GM23338 (cell line): Measurements from ENCODE around the gene MKRN2OS. TPM values are rescaled to one million over a fixed set of nuclear protein-coding genes. Genes with fewer than 3 reads are reported as not detected.

Experiments used
- ATAC-seq: fragments of 200-7000 bp; cut with Tn5 transposase; 3 replicates; pipeline ENCODE4 v1.9.1; 2020
- DNase-seq: peaks from one replicate; pipeline ENCODE4 v3.0.0-alpha.2; 2015; ENCODE audit warnings: low spot score
- H2AFZ ChIP-seq: fragments of 200-600 bp; sonication (generic); 2 replicates; pipeline ENCODE4 v1.8.0; 2016; ENCODE audit warnings: antibody characterized with exemption, mild to moderate bottlenecking, moderate library complexity
- H3F3A ChIP-seq: fragments of 200-600 bp; sonication (generic); replicated peaks from 2 replicates; pipeline ENCODE4 v1.8.0; 2017; ENCODE audit warnings: antibody characterized with exemption, mixed run types, low read depth
- H3K27ac ChIP-seq: fragments of 200-600 bp; sonication (generic); 2 replicates; pipeline ENCODE4 v1.6.1; 2016; ENCODE audit warnings: low read depth
- H3K27me3 ChIP-seq: fragments of 200-600 bp; sonication (generic); 2 replicates; pipeline ENCODE4 v1.8.0; 2016; ENCODE audit warnings: mild to moderate bottlenecking, mixed run types, moderate library complexity; ENCODE audit not compliant: insufficient read depth
- H3K36me3 ChIP-seq: fragments of 200-600 bp; sonication (generic); 2 replicates; pipeline ENCODE4 v1.8.0; 2016; ENCODE audit warnings: mild to moderate bottlenecking; ENCODE audit not compliant: insufficient read depth
- H3K4me1 ChIP-seq: fragments of 200-600 bp; sonication (generic); 2 replicates; pipeline ENCODE4 v1.8.0; 2016; ENCODE audit warnings: mild to moderate bottlenecking, moderate library complexity; ENCODE audit not compliant: insufficient read depth
- H3K4me2 ChIP-seq: fragments of 200-600 bp; sonication (generic); 2 replicates; pipeline ENCODE4 v1.7.1; 2017; ENCODE audit warnings: mixed run types
- H3K4me3 ChIP-seq: fragments of 200-600 bp; sonication (generic); 2 replicates; pipeline ENCODE4 v1.6.1; 2016; ENCODE audit warnings: mixed run types
- H3K79me2 ChIP-seq: fragments of 200-600 bp; sonication (generic); replicated peaks from 2 replicates; pipeline ENCODE4 v1.8.0; 2017; ENCODE audit warnings: mild to moderate bottlenecking; ENCODE audit not compliant: insufficient read depth
- H3K9me2 ChIP-seq: fragments of 200-600 bp; sonication (generic); 2 replicates; pipeline ENCODE4 v1.8.0; 2017; ENCODE audit not compliant: insufficient read depth
- H4K20me1 ChIP-seq: fragments of 200-600 bp; sonication (generic); replicated peaks from 2 replicates; pipeline ENCODE4 v1.8.0; 2017; ENCODE audit warnings: mild to moderate bottlenecking; ENCODE audit not compliant: insufficient read depth
- H3K27ac Mint-ChIP-seq: 2 replicates; pipeline ENCODE4 v1.8.0; 2020; ENCODE audit warnings: inconsistent platforms, mild to moderate bottlenecking, moderate library complexity, mixed read lengths
- H3K27me3 Mint-ChIP-seq: 3 replicates; pipeline ENCODE4 v1.8.0; 2022; ENCODE audit warnings: low read depth, mild to moderate bottlenecking, moderate library complexity, mixed read lengths, inconsistent platforms; ENCODE audit not compliant: insufficient read depth, poor library complexity
- H3K36me3 Mint-ChIP-seq: 3 replicates; pipeline ENCODE4 v1.8.0; 2021; ENCODE audit warnings: low read depth, mild to moderate bottlenecking, inconsistent platforms, moderate library complexity, mixed read lengths
- H3K4me1 Mint-ChIP-seq: 3 replicates; pipeline ENCODE4 v1.8.0; 2020; ENCODE audit warnings: mild to moderate bottlenecking, inconsistent platforms, mixed read lengths
- H3K4me3 Mint-ChIP-seq: 3 replicates; pipeline ENCODE4 v1.8.0; 2021; ENCODE audit warnings: moderate library complexity, mild to moderate bottlenecking, inconsistent platforms, mixed read lengths
- H3K9me3 Mint-ChIP-seq: 3 replicates; pipeline ENCODE4 v1.8.0; 2020; ENCODE audit warnings: moderate library complexity, mild to moderate bottlenecking, inconsistent platforms, mixed read lengths
- CREB1 ChIP-seq: fragments of 250-450 bp; sonication (Bioruptor Pico); IDR thresholded peaks from 2 replicates; pipeline ENCODE4 v1.5.0; 2020; ENCODE audit warnings: low read depth, mild to moderate bottlenecking, moderate library complexity
- CTCF ChIP-seq, 2 experiments: fragments of 200-600 bp in 1 of 2; sonication (generic) in 1 of 2; conservative IDR thresholded peaks; 2 replicates each; pipeline versions ENCODE4 v1.5.1 to v1.6.1; 2016 to 2017; ENCODE audit warnings: antibody characterized with exemption in 2 of 2, low read depth in 2 of 2, mild to moderate bottlenecking in 2 of 2, moderate library complexity in 1 of 2
- ETS1 ChIP-seq: IDR thresholded peaks from 2 replicates; pipeline ENCODE4 v1.6.1; 2016; ENCODE audit warnings: antibody characterized with exemption
- EZH2 ChIP-seq: fragments of 200-600 bp; sonication (generic); IDR thresholded peaks from one replicate; pipeline ENCODE4 v1.8.0; 2017; ENCODE audit warnings: antibody characterized with exemption, mild to moderate bottlenecking, low read depth; ENCODE audit not compliant: unreplicated experiment
- EZH2phosphoT487 ChIP-seq: fragments of 200-600 bp; sonication (generic); IDR thresholded peaks from one replicate; pipeline ENCODE4 v1.8.1; 2018; ENCODE audit warnings: antibody characterized with exemption; ENCODE audit not compliant: unreplicated experiment
- JUNB ChIP-seq: IDR thresholded peaks from one replicate; pipeline ENCODE4 v1.6.1; 2016; ENCODE audit warnings: antibody characterized with exemption; ENCODE audit not compliant: unreplicated experiment
- NANOG ChIP-seq: IDR thresholded peaks from 2 replicates; pipeline ENCODE4 v1.6.1; 2016; ENCODE audit warnings: antibody characterized with exemption, borderline replicate concordance
- POLR2AphosphoS5 ChIP-seq: IDR thresholded peaks from 2 replicates; pipeline ENCODE4 v1.6.1; 2016; ENCODE audit warnings: antibody characterized with exemption, low read depth
- REST ChIP-seq: IDR thresholded peaks from one replicate; pipeline ENCODE4 v1.6.1; 2018; ENCODE audit warnings: antibody characterized with exemption; ENCODE audit not compliant: unreplicated experiment
- STAT1 ChIP-seq: IDR thresholded peaks from one replicate; pipeline ENCODE4 v1.6.1; 2016; ENCODE audit warnings: antibody characterized with exemption; ENCODE audit not compliant: unreplicated experiment
- ZNF114 ChIP-seq: fragments of 250-450 bp; sonication (Bioruptor Pico); IDR thresholded peaks from 2 replicates; pipeline ENCODE4 v1.5.0; 2020; ENCODE audit warnings: mild to moderate bottlenecking, moderate library complexity
- ZNF331 ChIP-seq: fragments of 250-450 bp; sonication (Bioruptor Pico); IDR thresholded peaks from 2 replicates; pipeline ENCODE4 v1.5.0; 2020; ENCODE audit warnings: low read depth, mild to moderate bottlenecking, moderate library complexity
- ZNF462 ChIP-seq: fragments of 250-450 bp; sonication (Bioruptor Pico); IDR thresholded peaks from 2 replicates; pipeline ENCODE4 v1.5.0; 2020; ENCODE audit warnings: mild to moderate bottlenecking, moderate library complexity
- polyA plus RNA-seq: library from polyadenylated mRNA; unstranded; fragments of >200 nt; fragmentation: Nextera tagmentation; extraction: Ambion mirVana; gene quantifications from 2 replicates; pipeline ENCODE4 v1.2.1, GENCODE V29; 2016
- total RNA-seq: library from RNA; depleted of rRNA; stranded (reverse); fragments of >200 nt; shearing (Covaris generic); gene quantifications from 2 replicates; pipeline ENCODE4 v1.2.3, GENCODE V29; 2014

The MKRN2OS gene
- total and polyA plus RNA-seq, 2 experiments from 2014 or later = 0.55 TPM; not detected in 1

GRCh38 chr3:12591997-12592715 lies 46.9 kb upstream of the MKRN2OS start:
- peaks cover 23% of the 10 kb centered on the region for H3K36me3 ChIP-seq
- H3K9me2 ChIP-seq = no peaks in the 10 kb centered on the region
- no peak overlapping the region; the same call in 1 of the 2 replicates for H3K27ac Mint-ChIP-seq
- H3K27me3 ChIP-seq = no peaks in the 10 kb centered on the region
- no peaks in the 10 kb centered on the region for H3K4me1 ChIP-seq
- H3K9me3 Mint-ChIP-seq = peaks cover 3% of the 10 kb centered on the region; the same call in 1 of the 3 replicates
- ATAC-seq (no peak), DNase-seq (no peak)
- no peak overlapping the region for H2AFZ ChIP-seq
- no peak overlapping the region for H3K4me3 ChIP-seq
- H3K4me2 ChIP-seq = no peak overlapping the region
- H3K27me3 Mint-ChIP-seq = peaks cover 5% of the 10 kb centered on the region
- no peaks in the 10 kb centered on the region; the same call in 1 of the 2 replicates for H3K79me2 ChIP-seq
- TF ChIP-seq POLR2AphosphoS5 (no peak), JUNB (no peak), CREB1 (CRISPR knock-in tag) (no peak), REST (no peak), STAT1 (no peak), ETS1 (no peak), ZNF462 (CRISPR knock-in tag) (no peak), ZNF331 (CRISPR knock-in tag) (no peak), EZH2phosphoT487 (no peak), CTCF (conservative IDR thresholded peaks at IDR 0.05; ENCODE audit: low read depth in 2 of 2) (no peak), ZNF114 (CRISPR knock-in tag) (no peak), EZH2 (no peak), NANOG (no peak)
- H3K4me1 Mint-ChIP-seq = no peaks in the 10 kb centered on the region; the same call in 2 of the 3 replicates
- H3K36me3 Mint-ChIP-seq = peaks cover 69% of the 10 kb centered on the region
- no peak overlapping the region for H3K27ac ChIP-seq
- H4K20me1 ChIP-seq = 0 out of 2 replicates have a peak, but pooled peaks cover 8% of the 10 kb centered on the region
- H3K4me3 Mint-ChIP-seq = no peak overlapping the region
- H3F3A ChIP-seq = no peaks in the 10 kb centered on the region
